CD14-positive monocyte (primary cell): ENCODE results near the gene CIROP. TPM values are rescaled to one million over a fixed set of nuclear protein-coding genes. Genes with fewer than 3 reads are reported as not detected.

Experiments
- DNase-seq, 3 donors: peaks; one replicate each; pipeline ENCODE4 v3.0.0-alpha.2; 2011 to 2022
- H2AFZ ChIP-seq: 2 replicates; pipeline ENCODE4 v1.6.0; 2012; ENCODE audit warnings: mild to moderate bottlenecking, low read depth, low read length, inconsistent platforms; ENCODE audit not compliant: insufficient read depth, poor library complexity, severe bottlenecking
- H3K27ac ChIP-seq, 2 donors: 1 replicate in 1 of 2; 2 replicates in 1 of 2; pipeline ENCODE4 v1.5.1; 2012 to 2013; ENCODE audit warnings: low read length in 2 of 2, control low read depth in 1 of 2, inconsistent platforms in 1 of 2, low read depth in 1 of 2, mild to moderate bottlenecking in 1 of 2
- H3K27me3 ChIP-seq, 2 donors: one replicate each; pipeline versions ENCODE4 v1.6.0 to v1.6.1; 2011 to 2013; ENCODE audit warnings: low read length in 2 of 2; ENCODE audit not compliant: control insufficient read depth in 2 of 2, insufficient read depth in 2 of 2
- H3K36me3 ChIP-seq, 2 donors: replicated peaks in 1 of 2; 1 replicate in 1 of 2; 2 replicates in 1 of 2; pipeline versions ENCODE4 v1.5.1 to v1.6.1; 2012 to 2013; ENCODE audit warnings: low read length in 2 of 2, control low read depth in 1 of 2, inconsistent platforms in 1 of 2, mild to moderate bottlenecking in 1 of 2; ENCODE audit not compliant: insufficient read depth in 2 of 2, control insufficient read depth in 1 of 2
- H3K4me1 ChIP-seq, 2 donors: 1 replicate in 1 of 2; 2 replicates in 1 of 2; pipeline versions ENCODE4 v1.5.1 to v1.6.1; 2012 to 2013; ENCODE audit warnings: low read length in 2 of 2, control low read depth in 1 of 2, inconsistent platforms in 1 of 2, mild to moderate bottlenecking in 1 of 2, moderate library complexity in 1 of 2; ENCODE audit not compliant: insufficient read depth in 2 of 2, control insufficient read depth in 1 of 2
- H3K4me2 ChIP-seq: replicated peaks from 2 replicates; pipeline ENCODE3; 2012; ENCODE audit warnings: low read length, moderate library complexity, mild to moderate bottlenecking; ENCODE audit not compliant: poor library complexity, severe bottlenecking; ENCODE audit errors: extremely low read depth
- H3K4me3 ChIP-seq, 3 experiments: fragments of 200-600 bp in 1 of 3; sonication (generic) in 1 of 3; replicated peaks in 1 of 3; 1 replicate in 2 of 3; 2 replicates in 1 of 3; pipeline ENCODE4 v1.5.1; 2011 to 2013; ENCODE audit warnings: low read length in 3 of 3, mild to moderate bottlenecking in 3 of 3, control low read depth in 2 of 3, low read depth in 2 of 3, inconsistent platforms in 1 of 3, moderate library complexity in 1 of 3
- H3K79me2 ChIP-seq: 2 replicates; pipeline ENCODE4 v1.6.0; 2012; ENCODE audit warnings: mild to moderate bottlenecking, control low read depth, inconsistent platforms, low read length, moderate library complexity; ENCODE audit not compliant: insufficient read depth
- H3K9ac ChIP-seq: 2 replicates; pipeline ENCODE4 v1.6.0; 2017; ENCODE audit warnings: low read length, mild to moderate bottlenecking; ENCODE audit not compliant: insufficient read depth, poor library complexity, severe bottlenecking
- H3K9me3 ChIP-seq, 2 donors: replicated peaks in 1 of 2; 1 replicate in 1 of 2; 2 replicates in 1 of 2; pipeline versions ENCODE4 v1.5.1 to v1.6.1; 2012 to 2013; ENCODE audit warnings: low read length in 2 of 2, control low read depth in 1 of 2; ENCODE audit not compliant: control insufficient read depth in 1 of 2, insufficient read depth in 1 of 2
- H4K20me1 ChIP-seq: 2 replicates; pipeline ENCODE4 v1.6.0; 2012; ENCODE audit warnings: mild to moderate bottlenecking, low read length, control low read depth, moderate library complexity; ENCODE audit not compliant: insufficient read depth
- H3K27ac Mint-ChIP-seq, 7 donors: one replicate each; pipeline ENCODE4 v1.8.0; 2020; ENCODE audit warnings: mild to moderate bottlenecking in 7 of 7, mixed read lengths in 7 of 7, moderate library complexity in 6 of 7, inconsistent platforms in 2 of 7
- H3K27me3 Mint-ChIP-seq, 3 donors: one replicate each; pipeline ENCODE4 v1.8.0; 2021 to 2022; ENCODE audit warnings: low read depth in 3 of 3, mild to moderate bottlenecking in 3 of 3, mixed read lengths in 3 of 3, moderate library complexity in 3 of 3, inconsistent platforms in 1 of 3
- H3K36me3 Mint-ChIP-seq, 2 donors: one replicate each; pipeline ENCODE4 v1.8.0; 2020; ENCODE audit warnings: mixed read lengths in 2 of 2, inconsistent platforms in 1 of 2, mild to moderate bottlenecking in 1 of 2
- H3K4me1 Mint-ChIP-seq: one replicate; pipeline ENCODE4 v1.8.0; 2020; ENCODE audit warnings: mild to moderate bottlenecking, mixed read lengths
- H3K4me3 Mint-ChIP-seq, 2 donors: one replicate each; pipeline ENCODE4 v1.8.0; 2020; ENCODE audit warnings: mild to moderate bottlenecking in 2 of 2, mixed read lengths in 2 of 2, moderate library complexity in 1 of 2
- H3K9me3 Mint-ChIP-seq, 7 donors: one replicate each; pipeline ENCODE4 v1.8.0; 2020 to 2022; ENCODE audit warnings: mixed read lengths in 7 of 7, mild to moderate bottlenecking in 6 of 7, moderate library complexity in 6 of 7, inconsistent platforms in 2 of 7
- WGBS: methylation state at CpG from one replicate; pipeline ENCODE4 v1.1.5; 2013; ENCODE audit warnings: missing lambda C conversion rate; ENCODE audit not compliant: insufficient coverage; 5-methylcytosine and 5-hydroxymethylcytosine counted together
- intact Hi-C, 2 donors: fragments of 100-400 bp; cut with micrococcal nuclease; formaldehyde crosslinking; loops; one replicate each; pipeline versions ENCODE4 v1.15.0 to v1.15.1; 2023
- polyA minus RNA-seq: library from RNA; depleted of rRNA, polyadenylated mRNA; stranded (reverse); fragments of >200 nt; gene quantifications from 2 replicates; pipeline ENCODE4 v1.2.3, GENCODE V29; 2012
- polyA plus RNA-seq, 3 donors: library from polyadenylated mRNA; depleted of rRNA in 1 of 3; unstranded in 2 of 3; stranded (reverse) in 1 of 3; fragments of 300-500 nt in 2 of 3; fragments of >200 nt in 1 of 3; fragmentation: Illumina TruSeq in 2 of 3; gene quantifications; 1 replicate in 2 of 3; 2 replicates in 1 of 3; pipeline ENCODE4 v1.2.3, GENCODE V29; 2012 to 2021
- total RNA-seq, 12 experiments: library from RNA in 1 of 12; stranded (reverse) in 1 of 12; fragments of 120-200 nt in 1 of 12; gene quantifications; one replicate each; pipeline ENCODE4 v1.2.4 and lab custom pipeline; 2013 to 2026; ENCODE audit warnings: mixed read lengths in 6 of 12, inconsistent platforms in 1 of 12
- TF ChIP-seq, protein P1 (sequence below): fragments of 200-600 bp; IDR thresholded peaks from one replicate; pipeline ENCODE4 v1.8.0; 2022; ENCODE audit warnings: antibody characterized with exemption, mild to moderate bottlenecking

CIROP gene, protein sequence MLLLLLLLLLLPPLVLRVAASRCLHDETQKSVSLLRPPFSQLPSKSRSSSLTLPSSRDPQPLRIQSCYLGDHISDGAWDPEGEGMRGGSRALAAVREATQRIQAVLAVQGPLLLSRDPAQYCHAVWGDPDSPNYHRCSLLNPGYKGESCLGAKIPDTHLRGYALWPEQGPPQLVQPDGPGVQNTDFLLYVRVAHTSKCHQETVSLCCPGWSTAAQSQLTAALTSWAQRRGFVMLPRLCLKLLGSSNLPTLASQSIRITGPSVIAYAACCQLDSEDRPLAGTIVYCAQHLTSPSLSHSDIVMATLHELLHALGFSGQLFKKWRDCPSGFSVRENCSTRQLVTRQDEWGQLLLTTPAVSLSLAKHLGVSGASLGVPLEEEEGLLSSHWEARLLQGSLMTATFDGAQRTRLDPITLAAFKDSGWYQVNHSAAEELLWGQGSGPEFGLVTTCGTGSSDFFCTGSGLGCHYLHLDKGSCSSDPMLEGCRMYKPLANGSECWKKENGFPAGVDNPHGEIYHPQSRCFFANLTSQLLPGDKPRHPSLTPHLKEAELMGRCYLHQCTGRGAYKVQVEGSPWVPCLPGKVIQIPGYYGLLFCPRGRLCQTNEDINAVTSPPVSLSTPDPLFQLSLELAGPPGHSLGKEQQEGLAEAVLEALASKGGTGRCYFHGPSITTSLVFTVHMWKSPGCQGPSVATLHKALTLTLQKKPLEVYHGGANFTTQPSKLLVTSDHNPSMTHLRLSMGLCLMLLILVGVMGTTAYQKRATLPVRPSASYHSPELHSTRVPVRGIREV
- not detected for total RNA-seq (2013)
- polyA plus RNA-seq = not detected
- polyA minus RNA-seq = not detected in 2 replicates
- total RNA-seq (lab: John Stamatoyannopoulos, UW) = 0 to 0.92 (median 0) reads per million in 11 experiments

DNA sequence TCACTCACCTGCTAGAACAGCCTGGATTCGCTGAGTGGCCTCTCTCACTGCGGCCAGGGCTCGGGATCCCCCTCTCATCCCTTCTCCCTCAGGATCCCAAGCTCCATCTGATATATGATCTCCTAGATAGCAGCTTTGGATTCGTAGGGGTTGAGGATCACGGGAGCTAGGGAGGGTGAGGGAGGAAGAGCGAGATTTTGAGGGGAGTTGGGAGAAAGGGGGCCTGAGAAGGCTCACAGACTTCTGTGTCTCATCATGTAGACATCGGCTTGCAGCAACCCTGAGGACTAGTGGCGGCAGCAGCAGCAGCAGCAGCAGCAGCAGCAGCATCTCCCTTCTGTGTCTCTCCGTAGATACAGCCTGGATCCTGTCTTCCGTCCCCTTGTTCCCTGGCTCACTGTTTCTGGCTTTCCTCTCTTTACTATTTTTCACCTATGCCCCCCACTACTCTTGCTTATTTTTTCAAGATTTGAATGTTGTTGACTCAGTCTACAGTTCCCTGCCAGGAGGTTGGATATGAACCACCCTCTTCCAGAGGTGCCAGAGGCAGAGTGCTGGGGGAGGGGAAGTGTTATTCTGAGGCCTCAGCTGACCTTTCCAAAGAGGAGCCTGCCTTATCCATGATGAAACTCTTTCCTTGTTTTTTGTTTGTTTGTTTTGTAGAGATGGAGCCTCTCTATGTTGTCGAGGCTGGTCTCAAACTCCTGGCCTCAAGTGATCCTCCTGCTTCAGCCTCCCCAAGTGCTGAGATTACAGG, at the start of gene CIROP:
TSS of gene CIROP (minus strand) at position 399 of the 757 bp plus-strand sequence. CDS start at position 330, 69 bp downstream.
- H3K4me3 ChIP-seq = no peak within 1 kb of the TSS
- H4K20me1 ChIP-seq = peaks cover 10% of the 10 kb centered on the region
- H3K9me3 ChIP-seq = no peaks in the 10 kb centered on the region
- DNase-seq = no peak
- WGBS = 88% methylated on average over 7 of the region's 11 CpGs
- Mint-ChIP-seq H3K36me3 (peaks cover 1 to 2% of the 10 kb centered on the region in 2 donors), H3K9me3 (no peaks in the 10 kb centered on the region), H3K4me1 (peaks cover 29% of the 10 kb centered on the region), H3K27me3 (peaks cover 1 to 4% (median 1%) of the 10 kb centered on the region in 3 donors), H3K4me3 (peak within 1 kb of the TSS in 1 of 2 donors; percentile 49), H3K27ac (peak within 1 kb of the TSS; percentile 8 to 85 (median 69))
- H3K4me2 ChIP-seq = peak within 1 kb of the TSS; percentile 29
- H3K79me2 ChIP-seq = no peaks in the 10 kb centered on the region
- no peaks in the 10 kb centered on the region for H3K36me3 ChIP-seq
- intact Hi-C loops = loop anchor here in 1 of 2 donors (5.0 kb wide), 1 partner anchor 37 kb away; no protein-coding TSS in a partner anchor
- TF ChIP-seq, protein P1, sequence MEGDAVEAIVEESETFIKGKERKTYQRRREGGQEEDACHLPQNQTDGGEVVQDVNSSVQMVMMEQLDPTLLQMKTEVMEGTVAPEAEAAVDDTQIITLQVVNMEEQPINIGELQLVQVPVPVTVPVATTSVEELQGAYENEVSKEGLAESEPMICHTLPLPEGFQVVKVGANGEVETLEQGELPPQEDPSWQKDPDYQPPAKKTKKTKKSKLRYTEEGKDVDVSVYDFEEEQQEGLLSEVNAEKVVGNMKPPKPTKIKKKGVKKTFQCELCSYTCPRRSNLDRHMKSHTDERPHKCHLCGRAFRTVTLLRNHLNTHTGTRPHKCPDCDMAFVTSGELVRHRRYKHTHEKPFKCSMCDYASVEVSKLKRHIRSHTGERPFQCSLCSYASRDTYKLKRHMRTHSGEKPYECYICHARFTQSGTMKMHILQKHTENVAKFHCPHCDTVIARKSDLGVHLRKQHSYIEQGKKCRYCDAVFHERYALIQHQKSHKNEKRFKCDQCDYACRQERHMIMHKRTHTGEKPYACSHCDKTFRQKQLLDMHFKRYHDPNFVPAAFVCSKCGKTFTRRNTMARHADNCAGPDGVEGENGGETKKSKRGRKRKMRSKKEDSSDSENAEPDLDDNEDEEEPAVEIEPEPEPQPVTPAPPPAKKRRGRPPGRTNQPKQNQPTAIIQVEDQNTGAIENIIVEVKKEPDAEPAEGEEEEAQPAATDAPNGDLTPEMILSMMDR = no peak
- peaks cover 12 to 17% of the 10 kb centered on the region in 2 donors for H3K4me1 ChIP-seq
- no peak within 1 kb of the TSS for H2AFZ ChIP-seq
- H3K9ac ChIP-seq = no peak within 1 kb of the TSS
- H3K27ac ChIP-seq = peak within 1 kb of the TSS in 1 of 2 donors; percentile 41
- H3K27me3 ChIP-seq = no peaks in the 10 kb centered on the region
